ENCODE measurements around the gene LRRC36.
A peak's percentile ranks its signal among the peaks of the same experiment; 100 is the strongest.
"Not testable (repeated sequence)": the region's sequence is repeated elsewhere in the genome, so short reads cannot be mapped to it uniquely, and the experiment has no call there.

Gene LRRC36

DNA sequence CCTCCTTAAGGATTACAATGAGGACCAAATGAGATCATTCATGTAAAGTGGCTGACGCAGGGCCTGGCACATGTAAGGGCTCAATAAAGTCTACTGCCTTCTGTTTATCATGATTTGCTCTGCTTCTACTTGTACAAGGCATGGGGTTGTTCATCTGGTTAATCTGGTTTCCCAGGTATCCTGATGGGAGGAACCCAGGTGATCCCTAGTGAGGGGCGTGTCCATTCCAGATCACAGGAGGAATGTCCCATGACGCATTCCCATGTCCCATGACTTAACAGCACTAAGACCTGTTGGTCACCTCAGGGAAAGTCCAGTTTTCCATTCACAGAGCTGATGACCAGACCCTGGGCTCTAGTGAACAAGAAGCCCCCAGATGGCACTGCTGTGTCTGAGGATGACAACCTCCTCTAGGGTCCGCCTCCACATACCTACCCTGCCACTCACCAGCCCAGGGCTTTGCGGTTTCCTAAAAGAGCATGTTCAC, 78.2 kb downstream of the LRRC36 start:
- Mint-ChIP-seq H3K27me3 (peaks cover 8% of the 10 kb centered on the region), H3K4me1 (no peaks in the 10 kb centered on the region), H3K9me3 (no peaks in the 10 kb centered on the region), H3K27ac (no peak overlapping the region), H3K4me3 (no peak overlapping the region), H3K36me3 (no peaks in the 10 kb centered on the region)
- no peak for ATAC-seq (ENCODE audit: low read depth)
- DNase-seq (ENCODE audit: low spot score in 2 of 2): no peak

DNA sequence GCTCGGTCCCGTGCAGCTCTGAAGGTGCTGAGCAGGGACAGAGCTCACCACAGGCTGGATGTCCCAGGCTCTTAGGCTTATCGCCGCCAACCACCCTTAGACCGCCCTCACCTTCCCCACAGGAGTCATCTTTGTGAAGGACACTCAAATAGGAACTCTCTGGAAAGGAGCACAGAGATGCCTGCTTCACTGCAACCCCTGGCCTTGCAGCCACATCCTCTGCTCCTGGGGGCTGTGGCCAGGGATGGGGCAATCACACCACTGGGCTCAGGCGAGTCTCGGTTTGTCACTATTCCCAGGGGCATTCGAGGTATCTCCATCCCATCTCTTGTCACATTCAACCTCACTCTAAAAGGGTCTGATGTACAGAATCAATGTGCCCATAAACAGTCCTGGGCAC, 78.7 kb downstream of the LRRC36 start:
- no peaks in the 10 kb centered on the region for H3K36me3 Mint-ChIP-seq
- no peak for ATAC-seq (ENCODE audit: low read depth)
- no peak overlapping the region for H3K27ac Mint-ChIP-seq
- no peak for DNase-seq (ENCODE audit: low spot score in 2 of 2)
- H3K27me3 Mint-ChIP-seq: peaks cover 8% of the 10 kb centered on the region
- no peaks in the 10 kb centered on the region for H3K9me3 Mint-ChIP-seq
- H3K4me1 Mint-ChIP-seq: no peaks in the 10 kb centered on the region
- no peak overlapping the region for H3K4me3 Mint-ChIP-seq

DNA sequence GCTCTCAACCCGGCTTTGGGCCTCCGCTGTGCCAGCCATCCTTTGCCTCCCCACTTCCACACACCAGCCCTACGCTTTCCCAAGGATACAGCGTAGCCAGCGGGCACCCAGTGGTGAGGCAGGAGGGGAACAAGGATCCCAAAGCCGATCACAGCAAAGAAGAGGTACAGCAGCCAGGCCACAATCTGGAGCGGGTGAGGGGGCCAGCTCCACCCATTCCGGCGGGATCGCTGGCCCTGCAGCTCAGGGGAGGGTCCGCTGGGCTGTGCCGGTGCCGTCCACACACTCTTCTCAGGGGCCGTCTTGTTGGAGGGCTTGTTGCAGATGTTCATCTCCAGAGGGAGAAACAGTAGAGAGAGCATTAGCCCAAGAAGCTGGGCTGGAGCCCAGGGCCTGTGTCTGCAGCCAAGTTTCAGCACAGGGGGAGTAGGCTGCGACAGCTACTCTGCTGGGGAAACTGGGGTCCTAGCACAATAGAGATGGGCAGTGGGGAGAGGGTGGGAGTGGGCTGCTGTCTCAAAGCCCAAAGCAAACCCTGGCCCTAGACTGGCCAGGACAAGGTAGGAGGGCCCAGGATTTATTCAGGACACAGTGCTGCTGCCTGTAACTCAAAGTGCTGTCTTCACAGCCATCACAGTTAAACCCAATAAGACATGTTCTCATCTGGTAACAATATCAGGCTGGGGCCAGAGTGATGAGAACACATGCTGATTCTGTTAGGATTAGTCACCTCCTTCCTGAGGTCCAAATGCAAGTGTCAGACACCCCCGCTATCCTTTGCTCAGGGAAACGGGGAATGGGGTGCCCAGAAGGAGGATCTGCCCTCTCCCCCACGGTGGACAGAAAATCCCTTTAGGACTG, 79.7 kb downstream of the LRRC36 start:
- Mint-ChIP-seq H3K27me3 (peaks cover 8% of the 10 kb centered on the region), H3K4me3 (no peak overlapping the region), H3K36me3 (no peaks in the 10 kb centered on the region), H3K9me3 (no peaks in the 10 kb centered on the region), H3K4me1 (no peaks in the 10 kb centered on the region), H3K27ac (no peak overlapping the region)
- no peak for ATAC-seq (ENCODE audit: low read depth)
- DNase-seq (ENCODE audit: low spot score in 2 of 2): no peak

DNA sequence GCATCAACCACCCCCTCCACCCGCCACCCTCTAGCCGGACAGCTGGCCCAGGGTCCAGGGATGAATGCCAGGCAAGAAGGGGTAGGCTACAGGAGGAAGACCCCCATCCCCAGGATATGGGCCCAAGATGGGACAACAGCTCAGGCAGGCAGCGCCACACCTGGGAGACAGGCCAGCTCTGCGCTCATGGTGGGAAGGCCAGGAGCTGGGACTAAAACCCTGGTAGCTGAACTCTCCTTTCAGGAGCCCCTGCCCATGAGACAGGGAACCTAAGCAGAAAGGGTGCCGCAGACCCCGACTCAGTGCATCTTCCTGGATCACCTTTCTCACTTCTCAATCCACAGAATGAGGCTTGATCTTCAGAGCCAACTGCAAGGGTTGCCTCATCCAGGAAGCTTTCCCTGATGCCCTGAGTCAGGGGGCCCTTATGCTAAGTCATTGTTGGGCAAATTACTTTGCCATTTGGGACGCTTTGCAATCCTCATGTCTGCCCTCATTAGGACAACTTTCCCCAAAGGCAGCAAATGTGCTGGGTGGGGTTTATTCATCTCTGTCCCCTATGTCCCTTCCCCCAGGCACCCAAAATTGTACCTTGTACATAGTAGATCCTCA, 80.7 kb downstream of the LRRC36 start:
- DNase-seq (ENCODE audit: low spot score in 2 of 2): no peak
- H3K9me3 Mint-ChIP-seq: no peaks in the 10 kb centered on the region
- H3K27me3 Mint-ChIP-seq: peaks cover 9% of the 10 kb centered on the region
- H3K4me1 Mint-ChIP-seq: no peaks in the 10 kb centered on the region
- no peak overlapping the region for H3K27ac Mint-ChIP-seq
- H3K4me3 Mint-ChIP-seq: no peak overlapping the region
- ATAC-seq (ENCODE audit: low read depth): no peak
- no peaks in the 10 kb centered on the region for H3K36me3 Mint-ChIP-seq

DNA sequence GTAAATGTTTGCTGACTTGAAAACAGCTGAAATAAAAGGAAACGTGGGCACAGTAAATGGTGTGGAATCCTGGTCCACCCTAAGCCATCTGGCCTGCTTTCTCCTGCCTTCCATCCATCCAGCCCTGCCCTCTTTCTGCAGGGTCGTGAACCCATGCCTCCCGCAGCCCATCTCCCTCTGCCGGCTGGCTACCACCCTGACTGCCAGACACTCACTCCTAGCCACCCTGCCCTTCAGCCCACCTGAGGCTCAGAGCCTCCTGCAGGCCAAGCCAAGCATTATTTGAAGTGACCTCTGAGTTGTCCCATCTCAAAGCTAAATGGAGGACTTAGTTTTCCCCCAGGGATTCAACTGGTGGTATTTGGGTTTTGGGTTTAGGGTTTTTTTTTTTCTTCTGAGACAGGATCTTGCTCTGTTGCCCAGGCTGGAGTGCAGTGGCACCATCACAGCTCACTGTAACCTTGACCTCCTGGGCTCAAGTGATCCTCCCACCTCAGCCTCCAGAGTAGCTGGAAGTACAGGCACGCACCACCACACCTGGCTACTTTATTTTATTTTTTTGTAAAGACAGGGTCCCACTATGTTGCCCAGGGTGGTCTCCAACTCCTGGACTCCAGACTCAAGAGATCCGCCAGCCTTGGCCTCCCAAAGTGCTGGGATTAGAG, 81.3 kb downstream of the LRRC36 start:
- DNase-seq (ENCODE audit: low spot score in 2 of 2) (no peak), ATAC-seq (ENCODE audit: low read depth) (no peak)
- Mint-ChIP-seq H3K4me3 (no peak overlapping the region), H3K27me3 (peaks cover 7% of the 10 kb centered on the region), H3K36me3 (no peaks in the 10 kb centered on the region), H3K9me3 (no peaks in the 10 kb centered on the region), H3K27ac (no peak overlapping the region), H3K4me1 (no peaks in the 10 kb centered on the region)

DNA sequence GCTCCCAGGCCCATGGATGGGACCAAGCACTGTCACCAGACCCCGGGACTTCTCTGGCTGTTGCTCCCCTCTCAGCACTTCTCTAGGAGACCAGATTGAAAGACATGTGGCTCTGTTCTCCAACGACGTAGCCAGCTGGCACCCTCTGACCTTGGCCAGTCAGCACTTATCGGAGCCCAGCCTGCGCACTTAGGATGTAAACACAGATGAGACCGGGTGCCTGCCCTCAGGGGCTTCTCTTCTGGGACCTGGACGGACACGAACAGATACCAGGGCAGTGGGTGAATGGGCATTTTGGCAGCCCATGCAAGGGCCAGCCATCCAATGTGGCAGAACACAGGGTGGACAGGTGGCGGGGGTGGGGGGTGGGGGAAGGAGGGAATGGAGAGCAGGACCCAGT, 83.0 kb downstream of the LRRC36 start:
- H3K36me3 Mint-ChIP-seq: no peaks in the 10 kb centered on the region
- ATAC-seq (ENCODE audit: low read depth): no peak

DNA sequence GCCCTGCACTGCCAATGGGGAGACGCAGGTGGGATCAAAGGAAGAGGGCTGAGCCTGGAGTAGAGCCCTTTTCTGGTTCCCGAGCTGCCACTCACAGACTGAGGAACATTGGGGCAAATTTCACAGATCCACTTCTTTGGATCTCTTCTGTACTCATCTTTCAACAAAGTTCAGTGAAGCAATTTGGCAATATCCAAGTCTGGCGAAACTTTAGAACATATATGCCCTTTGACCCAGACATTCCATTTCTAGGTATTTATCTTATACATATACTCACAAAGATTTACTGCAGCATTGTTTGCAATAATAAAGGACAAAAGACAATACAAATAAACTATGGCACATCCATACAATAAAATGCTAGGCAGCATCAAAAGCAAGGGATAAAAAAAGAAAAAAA, 84.7 kb downstream of the LRRC36 start:
- DNase-seq (ENCODE audit: low spot score in 2 of 2) (no peak), ATAC-seq (ENCODE audit: low read depth) (no peak)
- peaks cover 4% of the 10 kb centered on the region for H3K27me3 Mint-ChIP-seq
- peaks cover 3% of the 10 kb centered on the region for H3K4me1 Mint-ChIP-seq
- no peak overlapping the region for H3K4me3 Mint-ChIP-seq
- no peak overlapping the region for H3K27ac Mint-ChIP-seq
- no peaks in the 10 kb centered on the region for H3K9me3 Mint-ChIP-seq
- no peaks in the 10 kb centered on the region for H3K36me3 Mint-ChIP-seq

More for the DNA sequence above, 83.0 kb downstream of the LRRC36 start:
- Mint-ChIP-seq H3K27me3 (peaks cover 4% of the 10 kb centered on the region), H3K4me1 (peaks cover 3% of the 10 kb centered on the region), H3K27ac (no peak overlapping the region), H3K4me3 (no peak overlapping the region), H3K9me3 (no peaks in the 10 kb centered on the region)
- DNase-seq (ENCODE audit: low spot score in 2 of 2): no peak

DNA sequence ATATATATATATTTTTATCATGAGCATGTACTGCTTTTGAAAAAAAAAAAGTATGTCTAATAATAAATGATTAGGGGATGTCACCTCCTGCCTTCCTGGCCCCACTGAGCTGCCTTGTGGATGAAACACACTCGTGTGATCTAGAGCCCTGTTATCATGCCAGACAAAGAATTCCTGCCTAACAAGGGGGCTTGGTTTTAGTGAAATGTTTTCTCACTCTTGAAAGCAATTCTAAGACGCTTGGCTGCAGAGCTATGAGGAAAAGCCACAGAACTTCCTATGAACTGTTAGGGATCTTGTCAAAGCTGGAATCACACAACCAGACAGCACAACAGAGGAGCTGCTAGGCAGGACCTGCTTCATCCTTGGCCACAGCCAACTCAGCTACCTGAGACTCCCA, 85.7 kb downstream of the LRRC36 start:
- H3K27ac Mint-ChIP-seq: no peak overlapping the region

DNA sequence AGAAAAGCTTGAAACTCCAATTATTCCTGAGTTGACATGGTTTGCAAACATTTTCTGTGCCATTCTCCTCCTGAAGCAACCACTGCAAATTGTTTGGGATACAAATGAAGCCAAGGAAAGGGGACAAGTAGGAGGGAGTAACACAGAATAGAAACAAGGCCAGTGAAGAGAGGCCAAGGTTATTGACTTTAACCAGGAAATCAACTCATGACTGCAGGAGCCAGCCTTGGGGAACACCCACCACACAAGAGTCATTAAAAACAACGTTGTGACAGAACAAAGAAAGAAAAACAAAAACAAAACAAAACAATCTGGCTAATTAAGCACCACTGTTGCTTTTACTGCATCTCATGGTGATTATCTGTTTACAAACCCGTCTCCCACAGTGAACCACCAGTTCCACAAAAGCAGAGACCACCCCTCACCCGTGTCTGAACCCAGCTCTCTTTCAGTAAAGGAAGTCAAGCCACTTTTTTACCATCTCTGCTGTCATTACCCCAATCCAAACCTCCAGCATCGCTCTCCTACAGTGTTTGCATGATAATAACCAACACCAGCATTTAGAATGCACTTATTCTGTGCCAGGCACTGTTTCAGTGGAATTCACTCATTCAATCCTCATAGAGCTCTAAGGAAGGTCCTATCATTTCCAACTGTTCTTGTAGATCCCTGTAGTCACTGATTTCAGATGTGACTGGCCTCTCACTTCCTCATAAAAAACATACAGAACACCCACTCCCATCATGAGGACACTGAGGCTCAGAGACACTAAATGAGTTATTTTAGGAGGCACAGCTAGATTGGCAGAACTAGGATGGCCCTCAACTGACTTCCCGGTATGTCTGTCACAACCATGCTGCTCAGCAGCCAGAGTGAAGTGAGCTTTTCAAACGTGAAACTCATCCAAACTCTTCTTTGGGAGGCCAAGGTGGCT, 87.6 kb downstream of the LRRC36 start:
- peaks cover 8% of the 10 kb centered on the region for H3K27me3 Mint-ChIP-seq
- no peak overlapping the region for H3K27ac Mint-ChIP-seq
- ATAC-seq (ENCODE audit: low read depth) (no peak), DNase-seq (ENCODE audit: low spot score in 2 of 2) (no peak)
- H3K36me3 Mint-ChIP-seq: no peaks in the 10 kb centered on the region
- peak overlapping the region; percentile 0 for H3K4me3 Mint-ChIP-seq
- peaks cover 6% of the 10 kb centered on the region for H3K4me1 Mint-ChIP-seq
- no peaks in the 10 kb centered on the region for H3K9me3 Mint-ChIP-seq

More for the DNA sequence above, 85.7 kb downstream of the LRRC36 start:
- Mint-ChIP-seq H3K4me1 (peaks cover 6% of the 10 kb centered on the region), H3K36me3 (no peaks in the 10 kb centered on the region), H3K27me3 (peaks cover 6% of the 10 kb centered on the region), H3K4me3 (no peak overlapping the region), H3K9me3 (no peaks in the 10 kb centered on the region)
- ATAC-seq (ENCODE audit: low read depth) (no peak), DNase-seq (ENCODE audit: low spot score in 2 of 2) (no peak)

DNA sequence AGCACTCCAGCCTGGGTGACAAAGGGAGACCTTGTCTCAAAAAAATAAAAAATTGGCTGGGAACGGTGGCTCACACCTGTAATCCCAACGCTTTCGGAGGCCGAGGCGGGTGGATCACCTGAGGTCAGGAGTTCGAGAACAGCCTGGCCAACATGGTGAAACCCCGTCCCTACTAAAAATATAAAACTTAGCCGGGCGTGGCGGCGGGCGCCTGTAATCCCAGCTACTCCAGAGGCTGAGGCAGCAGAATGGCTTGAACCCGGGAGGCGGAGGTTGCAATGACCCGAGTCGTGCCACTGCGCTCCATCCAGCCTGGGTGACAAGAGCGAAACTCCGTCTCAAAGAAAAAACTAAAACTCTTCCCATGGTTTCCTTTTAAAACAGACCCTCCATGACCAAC, 88.8 kb downstream of the LRRC36 start:
- peak overlapping the region; percentile 8 for H3K4me3 Mint-ChIP-seq
- not testable (repeated sequence) for H3K27ac Mint-ChIP-seq; DNase-seq (ENCODE audit: low spot score in 2 of 2); H3K9me3 Mint-ChIP-seq; ATAC-seq (ENCODE audit: low read depth); H3K4me1 Mint-ChIP-seq; H3K36me3 Mint-ChIP-seq
- peaks cover 13% of the 10 kb centered on the region for H3K27me3 Mint-ChIP-seq

DNA sequence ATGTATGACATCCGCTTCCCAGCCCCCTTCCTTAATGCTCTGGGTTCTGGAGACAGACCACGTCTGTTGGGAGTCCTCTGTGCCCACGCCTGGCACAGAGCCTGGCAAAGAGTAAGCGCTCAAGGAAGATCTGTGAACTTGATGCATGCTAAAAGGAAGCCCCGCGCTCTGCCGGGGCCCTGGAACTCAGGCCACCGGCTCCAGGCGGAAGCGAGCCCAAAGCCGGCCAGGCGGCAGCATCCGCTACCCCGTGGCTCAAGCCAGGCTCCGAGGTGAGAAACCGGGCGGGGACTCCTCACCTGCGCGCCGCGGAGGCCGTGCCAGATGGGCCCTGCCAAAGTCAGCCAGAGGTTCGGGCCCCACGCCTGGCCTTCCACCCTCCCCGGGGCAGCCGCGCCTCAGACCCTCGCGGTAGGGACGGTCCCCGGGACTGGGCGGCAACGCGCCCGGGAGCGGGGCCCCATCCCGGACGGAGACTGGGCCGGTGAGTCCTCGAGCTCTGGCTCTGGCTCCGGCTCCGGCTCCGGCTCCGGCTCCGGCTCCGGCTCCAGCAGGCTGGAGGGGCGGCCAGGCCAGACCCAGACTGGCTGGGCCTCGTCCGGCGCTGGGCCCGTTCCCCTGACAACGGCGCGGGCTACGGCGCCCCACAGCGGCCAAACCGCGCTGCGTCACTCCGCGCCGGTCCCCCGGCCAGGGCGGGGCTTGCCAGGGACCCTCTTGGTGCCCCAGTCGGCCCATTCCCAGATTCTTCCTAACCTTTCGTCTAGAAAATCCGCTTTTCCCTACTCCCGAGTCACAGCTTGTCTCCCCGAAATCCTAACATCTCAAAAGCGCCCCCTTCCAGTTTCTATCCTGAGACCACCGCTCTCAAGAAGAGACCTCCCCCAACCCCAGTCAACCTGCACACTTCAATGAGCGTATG, 89.5 kb downstream of the LRRC36 start, which contains the start of gene ZDHHC1:
Gene ZDHHC1 (minus strand): TSS at position 606 of the 922 bp plus-strand sequence. CDS start 8,702 bp downstream, outside the sequence.
- peak; percentile 45 to 74 for DNase-seq (ENCODE audit: low spot score in 2 of 2)
- peak; percentile 90 for ATAC-seq (ENCODE audit: low read depth)
- Mint-ChIP-seq H3K4me1 (peaks cover 6% of the 10 kb centered on the region), H3K27ac (peak within 1 kb of the TSS; percentile 65), H3K36me3 (no peaks in the 10 kb centered on the region), H3K4me3 (peak within 1 kb of the TSS; percentile 76), H3K27me3 (peaks cover 13% of the 10 kb centered on the region), H3K9me3 (no peaks in the 10 kb centered on the region)

DNA sequence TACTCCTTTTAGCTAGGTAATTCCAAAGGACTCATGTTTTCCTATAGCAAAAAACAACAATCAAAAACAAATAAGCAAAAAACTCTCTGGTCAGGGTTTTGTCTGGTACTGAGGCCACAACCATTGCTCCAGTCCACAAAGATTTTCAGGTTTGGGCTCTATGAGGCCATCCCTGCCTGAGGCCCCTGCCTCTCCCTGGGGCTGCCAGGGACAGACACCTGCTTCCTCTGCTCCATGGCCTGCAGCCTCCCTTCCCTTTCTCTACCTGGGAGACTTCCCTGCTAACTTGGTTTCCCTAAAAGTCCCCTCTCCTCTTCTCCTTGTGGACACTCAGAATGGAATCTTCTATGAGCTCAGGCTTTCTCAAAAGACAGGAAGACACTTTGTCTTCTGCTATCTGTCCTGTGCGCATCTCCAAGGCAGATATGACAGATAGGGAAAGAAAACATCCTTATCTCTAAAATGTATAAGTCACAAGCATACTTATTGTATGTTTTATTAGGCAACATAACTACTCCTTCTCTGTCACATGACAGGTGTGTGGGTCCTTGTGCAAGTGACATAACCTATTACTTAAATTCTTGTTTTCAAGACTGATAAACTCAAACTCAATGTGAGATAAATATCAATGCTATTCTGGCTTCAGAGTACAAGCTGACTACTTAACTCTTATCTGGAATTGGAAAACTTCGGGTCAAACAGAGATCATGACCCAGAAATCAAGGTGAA, 90.9 kb downstream of the LRRC36 start:
- ATAC-seq (ENCODE audit: low read depth) (no peak), DNase-seq (ENCODE audit: low spot score in 2 of 2) (no peak)
- Mint-ChIP-seq H3K27me3 (peaks cover 13% of the 10 kb centered on the region), H3K9me3 (no peaks in the 10 kb centered on the region), H3K4me1 (peaks cover 6% of the 10 kb centered on the region), H3K36me3 (no peaks in the 10 kb centered on the region), H3K27ac (no peak overlapping the region), H3K4me3 (peak overlapping the region; percentile 70)
